Activated T-cell treated with anti-CD3 and anti-CD28 coated beads, Interleukin-2, amount 50 U/mL, for 24 hours (primary cell): ENCODE results near the gene RPS5.
"Not testable (repeated sequence)": the region's sequence is repeated elsewhere in the genome, so short reads cannot be mapped to it uniquely, and the experiment has no call there.

Source experiments
- DNase-seq: peaks from one replicate; pipeline ENCODE4 v3.0.0-alpha.2; 2020
- H3K27ac Mint-ChIP-seq: 2 replicates; pipeline ENCODE4 v1.8.0; 2020; ENCODE audit warnings: mild to moderate bottlenecking, mixed read lengths
- H3K27me3 Mint-ChIP-seq: 2 replicates; pipeline ENCODE4 v1.8.0; 2020; ENCODE audit warnings: mixed read lengths
- H3K36me3 Mint-ChIP-seq: 2 replicates; pipeline ENCODE4 v1.8.0; 2020; ENCODE audit warnings: low read depth, mixed read lengths
- H3K4me1 Mint-ChIP-seq: 2 replicates; pipeline ENCODE4 v1.8.0; 2020; ENCODE audit warnings: low read depth, mixed read lengths
- H3K4me3 Mint-ChIP-seq: 2 replicates; pipeline ENCODE4 v1.8.0; 2020; ENCODE audit warnings: mild to moderate bottlenecking, moderate library complexity, mixed read lengths
- H3K9me3 Mint-ChIP-seq: 2 replicates; pipeline ENCODE4 v1.8.0; 2020; ENCODE audit warnings: mixed read lengths

Gene RPS5

GRCh38 chr19:58386576-58387337 is at the start of gene RPS5:
TSS of gene RPS5 (plus strand) at chr19:58387269. CDS start at chr19:58388138, 869 bp downstream.
- H3K9me3 Mint-ChIP-seq, result no peaks in the 10 kb centered on the region
- peak within 1 kb of the TSS; percentile 97 for H3K4me3 Mint-ChIP-seq
- H3K27me3 Mint-ChIP-seq, result no peaks in the 10 kb centered on the region
- peak within 1 kb of the TSS; percentile 99 for H3K27ac Mint-ChIP-seq
- DNase-seq, result peak; percentile 95
- H3K36me3 Mint-ChIP-seq, result peaks cover 55% of the 10 kb centered on the region
- H3K4me1 Mint-ChIP-seq, result peaks cover 46% of the 10 kb centered on the region

- Mint-ChIP-seq H3K4me3 (no peak overlapping the region), H3K36me3 (peaks cover 76% of the 10 kb centered on the region), H3K9me3 (no peaks in the 10 kb centered on the region), H3K4me1 (peaks cover 6% of the 10 kb centered on the region), H3K27ac (no peak overlapping the region), H3K27me3 (no peaks in the 10 kb centered on the region)
- DNase-seq, result no peak
These were observed 48.7 kb upstream of the RPS5 start for GRCh38 chr19:58338336-58338735.

- no peak for DNase-seq
- no peaks in the 10 kb centered on the region for H3K9me3 Mint-ChIP-seq
- no peak overlapping the region for H3K4me3 Mint-ChIP-seq
- H3K27ac Mint-ChIP-seq, result no peak overlapping the region
- no peaks in the 10 kb centered on the region for H3K27me3 Mint-ChIP-seq
- H3K4me1 Mint-ChIP-seq, result peaks cover 6% of the 10 kb centered on the region
- H3K36me3 Mint-ChIP-seq, result peaks cover 76% of the 10 kb centered on the region
These were observed 48.1 kb upstream of the RPS5 start for GRCh38 chr19:58338825-58339558.

GRCh38 chr19:58345558-58345957 is 41.5 kb upstream of the RPS5 start:
- peak overlapping the region; percentile 94 for H3K4me3 Mint-ChIP-seq

GRCh38 chr19:58346961-58347929 is 39.8 kb upstream of the RPS5 start:
- H3K36me3 Mint-ChIP-seq, result peaks cover 28% of the 10 kb centered on the region
- peak overlapping the region; percentile 90 for H3K27ac Mint-ChIP-seq
- no peaks in the 10 kb centered on the region for H3K9me3 Mint-ChIP-seq
- peak overlapping the region; percentile 94 for H3K4me3 Mint-ChIP-seq
- H3K4me1 Mint-ChIP-seq, result peaks cover 30% of the 10 kb centered on the region
- DNase-seq, result peak; percentile 83
- peaks cover 3% of the 10 kb centered on the region for H3K27me3 Mint-ChIP-seq

More at GRCh38 chr19:58345558-58345957, 41.5 kb upstream of the RPS5 start:
- Mint-ChIP-seq H3K27me3 (peaks cover 3% of the 10 kb centered on the region), H3K27ac (no peak overlapping the region), H3K36me3 (peaks cover 29% of the 10 kb centered on the region), H3K9me3 (no peaks in the 10 kb centered on the region), H3K4me1 (peaks cover 28% of the 10 kb centered on the region)
- DNase-seq, result no peak

GRCh38 chr19:58348080-58348479 is 39.0 kb upstream of the RPS5 start:
- H3K27me3 Mint-ChIP-seq, H3K9me3 Mint-ChIP-seq: not testable (repeated sequence)
- H3K4me1 Mint-ChIP-seq, result peaks cover 30% of the 10 kb centered on the region

GRCh38 chr19:58349590-58349989 is 37.5 kb upstream of the RPS5 start:
- Mint-ChIP-seq H3K9me3 (no peaks in the 10 kb centered on the region), H3K4me1 (peaks cover 30% of the 10 kb centered on the region), H3K4me3 (peak overlapping the region; percentile 47), H3K27ac (no peak overlapping the region), H3K27me3 (peaks cover 3% of the 10 kb centered on the region), H3K36me3 (peaks cover 24% of the 10 kb centered on the region)
- no peak for DNase-seq

More at GRCh38 chr19:58348080-58348479, 39.0 kb upstream of the RPS5 start:
- Mint-ChIP-seq H3K4me3 (peak overlapping the region; percentile 94), H3K36me3 (peaks cover 24% of the 10 kb centered on the region), H3K27ac (peak overlapping the region; percentile 90)
- DNase-seq, result not testable (repeated sequence)

GRCh38 chr19:58350001-58350861 is 36.8 kb upstream of the RPS5 start:
- Mint-ChIP-seq H3K4me3 (no peak overlapping the region), H3K36me3 (peaks cover 24% of the 10 kb centered on the region), H3K27ac (no peak overlapping the region), H3K9me3 (no peaks in the 10 kb centered on the region), H3K27me3 (peaks cover 3% of the 10 kb centered on the region), H3K4me1 (peaks cover 32% of the 10 kb centered on the region)
- no peak for DNase-seq

GRCh38 chr19:58350871-58351557 is 36.1 kb upstream of the RPS5 start:
- no peak for DNase-seq
- Mint-ChIP-seq H3K27me3 (peaks cover 7% of the 10 kb centered on the region), H3K36me3 (peaks cover 24% of the 10 kb centered on the region), H3K27ac (no peak overlapping the region), H3K4me1 (peaks cover 31% of the 10 kb centered on the region), H3K4me3 (no peak overlapping the region), H3K9me3 (no peaks in the 10 kb centered on the region)

GRCh38 chr19:58351558-58351878 is 35.6 kb upstream of the RPS5 start:
- Mint-ChIP-seq H3K9me3 (no peaks in the 10 kb centered on the region), H3K4me1 (peaks cover 35% of the 10 kb centered on the region), H3K36me3 (peaks cover 24% of the 10 kb centered on the region), H3K27me3 (peaks cover 7% of the 10 kb centered on the region), H3K27ac (no peak overlapping the region), H3K4me3 (no peak overlapping the region)
- no peak for DNase-seq

- Mint-ChIP-seq H3K27me3 (peaks cover 4% of the 10 kb centered on the region), H3K36me3 (peaks cover 22% of the 10 kb centered on the region), H3K4me1 (peaks cover 38% of the 10 kb centered on the region), H3K9me3 (no peaks in the 10 kb centered on the region), H3K27ac (no peak overlapping the region), H3K4me3 (no peak overlapping the region)
- DNase-seq, result no peak
These were observed 34.9 kb upstream of the RPS5 start for GRCh38 chr19:58351990-58352755.

- Mint-ChIP-seq H3K27me3 (peaks cover 4% of the 10 kb centered on the region), H3K36me3 (peaks cover 18% of the 10 kb centered on the region), H3K9me3 (no peaks in the 10 kb centered on the region), H3K4me1 (peaks cover 38% of the 10 kb centered on the region), H3K27ac (no peak within 1 kb of the TSS), H3K4me3 (no peak within 1 kb of the TSS)
- no peak for DNase-seq
These were observed 34.1 kb upstream of the RPS5 start, which contains the start of gene A1BG for GRCh38 chr19:58352760-58353671. TSS of gene A1BG (minus strand) at chr19:58353492. CDS start at chr19:58353437, 55 bp downstream.
